GM23248 (cell line): ENCODE measurements around the gene FAM156B.

Experiments used
- EZH2 ChIP-seq: fragments of 200-600 bp; sonication (generic); IDR thresholded peaks from 2 replicates; pipeline ENCODE4 v1.6.1; 2018; ENCODE audit warnings: antibody characterized with exemption, mild to moderate bottlenecking; ENCODE audit not compliant: insufficient read depth, poor library complexity, severe bottlenecking
- EZH2phosphoT487 ChIP-seq: fragments of 200-600 bp; sonication (generic); IDR thresholded peaks from 2 replicates; pipeline ENCODE4 v1.6.1; 2018; ENCODE audit warnings: antibody characterized with exemption, moderate library complexity, mild to moderate bottlenecking, low read depth; ENCODE audit not compliant: insufficient read depth

DNA sequence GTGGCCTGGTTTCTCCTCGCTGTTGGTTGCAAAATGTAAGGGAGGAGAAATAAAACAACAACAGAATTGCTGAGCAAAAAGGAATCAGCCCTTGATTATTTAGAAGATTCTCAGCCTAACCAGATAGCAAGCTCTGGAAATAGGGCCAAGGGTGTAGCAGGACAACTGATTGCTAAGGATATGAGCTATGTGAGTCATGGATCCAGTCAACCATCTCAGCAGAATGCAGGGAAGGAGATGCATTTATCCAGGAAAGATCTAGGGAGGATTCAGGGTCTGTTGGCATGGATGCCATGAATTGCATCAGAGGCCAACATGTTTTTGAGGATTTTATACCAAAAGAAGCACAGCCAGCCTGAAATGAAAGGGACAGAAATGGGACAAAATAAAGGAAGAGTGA is 27.1 kb upstream of the FAM156B start:
- TF ChIP-seq EZH2 (no peak), EZH2phosphoT487 (no peak)
